ENCODE results near the gene SHCBP1. TPM values are rescaled to one million over a fixed set of nuclear protein-coding genes. Genes with fewer than 3 reads are reported as not detected.
"Not testable (repeated sequence)": the region's sequence is repeated elsewhere in the genome, so short reads cannot be mapped to it uniquely, and the experiment has no call there.

The SHCBP1 gene
- total RNA-seq, 4 donors from 2014 or later = 0.27 to 6.8 (median 0.79) TPM; not detected in 1

- WGBS, 2 donors (ENCODE audit: low coverage in 1 of 2) = 23% methylated on average over 14 of the region's 14 CpGs; no CpG with 5 or more reads in 1 of the 2 donors
- H3K4me1 ChIP-seq; H3K4me3 ChIP-seq; H3K9me3 ChIP-seq; intact Hi-C loops (cut with DNase I; ENCODE audit: low total_unique reads); H3K36me3 ChIP-seq; H3K27me3 ChIP-seq; H3K27ac ChIP-seq: not testable (repeated sequence)
- DNase-seq = peak; percentile 53
- TF ChIP-seq, protein P1, sequence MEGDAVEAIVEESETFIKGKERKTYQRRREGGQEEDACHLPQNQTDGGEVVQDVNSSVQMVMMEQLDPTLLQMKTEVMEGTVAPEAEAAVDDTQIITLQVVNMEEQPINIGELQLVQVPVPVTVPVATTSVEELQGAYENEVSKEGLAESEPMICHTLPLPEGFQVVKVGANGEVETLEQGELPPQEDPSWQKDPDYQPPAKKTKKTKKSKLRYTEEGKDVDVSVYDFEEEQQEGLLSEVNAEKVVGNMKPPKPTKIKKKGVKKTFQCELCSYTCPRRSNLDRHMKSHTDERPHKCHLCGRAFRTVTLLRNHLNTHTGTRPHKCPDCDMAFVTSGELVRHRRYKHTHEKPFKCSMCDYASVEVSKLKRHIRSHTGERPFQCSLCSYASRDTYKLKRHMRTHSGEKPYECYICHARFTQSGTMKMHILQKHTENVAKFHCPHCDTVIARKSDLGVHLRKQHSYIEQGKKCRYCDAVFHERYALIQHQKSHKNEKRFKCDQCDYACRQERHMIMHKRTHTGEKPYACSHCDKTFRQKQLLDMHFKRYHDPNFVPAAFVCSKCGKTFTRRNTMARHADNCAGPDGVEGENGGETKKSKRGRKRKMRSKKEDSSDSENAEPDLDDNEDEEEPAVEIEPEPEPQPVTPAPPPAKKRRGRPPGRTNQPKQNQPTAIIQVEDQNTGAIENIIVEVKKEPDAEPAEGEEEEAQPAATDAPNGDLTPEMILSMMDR (IDR thresholded peaks at IDR 0.05) = peak; percentile 48 to 69 (median 60)
- in situ Hi-C loops (cut with MboI; ENCODE audit: low pct_ligation_motif_present in 1 of 4, low pct_unique_long_range_greater_than_20kb in 1 of 4, low sequenced_read_pairs in 3 of 4) = loop anchor here in 1 of 4 donors (10.0 kb wide), 1 partner anchor 50 kb away; no protein-coding TSS in a partner anchor
Measured at GRCh38 chr16:46554435-46554834, 66.7 kb downstream of the SHCBP1 start.

- no peaks in the 10 kb centered on the region for H3K4me1 ChIP-seq
- no peaks in the 10 kb centered on the region for H3K36me3 ChIP-seq
- in situ Hi-C loops (cut with MboI; ENCODE audit: low pct_ligation_motif_present in 1 of 4, low pct_unique_long_range_greater_than_20kb in 1 of 4, low sequenced_read_pairs in 3 of 4) = no loop called here
- DNase-seq = no peak
- TF ChIP-seq POLR2A (IDR thresholded peaks at IDR 0.05) (no peak), POLR2AphosphoS5 (IDR thresholded peaks at IDR 0.05) (no peak), EP300 (IDR thresholded peaks at IDR 0.05; ENCODE audit: low read depth) (no peak)
- TF ChIP-seq, protein P1 (IDR thresholded peaks at IDR 0.05) = no peak
- no peak overlapping the region for H3K4me3 ChIP-seq
- no peak overlapping the region for H3K27ac ChIP-seq
- no peaks in the 10 kb centered on the region for H3K9me3 ChIP-seq
- H3K27me3 ChIP-seq = no peaks in the 10 kb centered on the region
- intact Hi-C loops (cut with DNase I; ENCODE audit: low total_unique reads) = no loop called here
- WGBS, 2 donors (ENCODE audit: low coverage in 1 of 2) = 41 to 57% methylated on average over 3 of the region's 3 CpGs
Measured at GRCh38 chr16:46549477-46549876, 71.7 kb downstream of the SHCBP1 start.

Small RNA genes within 50 kb of the gene (small RNA-seq; reads per million reads assigned to genes)
- 0 reads per million in 4 donors for gene RNU6-845P

Other genes starting within 250 kb of the SHCBP1 start
- gene VPS35, start 67.8 kb upstream of the SHCBP1 start, total RNA-seq = 100 to 1,000 TPM in 1 of 4 donors, 10 to 100 TPM in 3; 63.2 to 102 (median 72.1) TPM
- gene ORC6, start 68.3 kb upstream of the SHCBP1 start, total RNA-seq = 1 to 10 TPM in 2 of 4 donors, under 1 TPM in 1, not detected in 1; 0.60 to 4.9 (median 2.7) TPM
- gene MYLK3, start 127.0 kb upstream of the SHCBP1 start, total RNA-seq = not detected
- 10 to 100 TPM in 1 of 4 donors, 1 to 10 TPM in 1, under 1 TPM in 2; 0.20 to 10.6 (median 4.4) TPM for gene C16orf87, start 209.8 kb upstream of the SHCBP1 start, total RNA-seq